ENCODE data around the gene SMYD5. TPM values are rescaled to one million over a fixed set of nuclear protein-coding genes. Genes with fewer than 3 reads are reported as not detected.
"Not testable (repeated sequence)": the region's sequence is repeated elsewhere in the genome, so short reads cannot be mapped to it uniquely, and the experiment has no call there.

Gene SMYD5
- total RNA-seq, 4 donors from 2014 or later: 13.8 to 32.4 (median 18.7) TPM

DNA sequence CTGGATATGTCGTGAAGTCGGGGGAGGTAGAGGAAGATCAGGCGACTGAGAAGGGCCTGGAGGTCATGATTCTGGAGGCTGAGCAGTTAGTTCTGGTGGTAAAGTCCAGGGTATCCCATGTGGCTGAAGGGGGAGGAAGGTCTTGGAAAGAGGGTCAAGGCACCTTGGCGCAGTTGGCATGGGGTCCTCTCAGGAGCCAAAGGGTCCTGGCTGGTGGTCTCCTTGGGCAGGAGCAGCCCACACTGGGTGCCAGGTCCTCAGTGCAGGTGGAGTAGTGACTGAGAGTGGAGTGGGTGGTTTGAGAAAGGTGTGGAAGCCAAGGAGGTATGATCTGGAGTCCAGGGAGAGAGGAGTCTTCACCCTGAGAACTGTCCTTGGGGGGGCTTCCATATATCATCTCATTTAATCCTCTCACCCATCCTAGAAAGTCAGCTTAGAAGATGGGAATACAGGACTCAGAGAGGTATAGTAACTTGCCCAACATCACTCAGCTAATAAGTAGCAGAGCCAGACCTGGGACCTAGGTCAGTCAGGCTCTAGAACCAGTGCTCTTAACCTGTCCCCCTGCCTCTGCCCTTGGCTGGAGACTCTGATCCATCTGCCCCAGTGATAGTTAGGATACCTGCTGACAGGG, 45.8 kb downstream of the SMYD5 start:
- H3K36me3 ChIP-seq: peaks cover 0 to 11% (median 0%) of the 10 kb centered on the region in 3 donors
- no peak for DNase-seq (ENCODE audit: low spot score in 2 of 2)
- H3K4me1 ChIP-seq: no peaks in the 10 kb centered on the region
- no peak overlapping the region for H3K4me3 ChIP-seq
- H3K27ac ChIP-seq: no peak overlapping the region
- WGBS, 2 donors: 64 to 76% methylated on average over 4 of the region's 4 CpGs
- TF ChIP-seq POLR2A (IDR thresholded peaks at IDR 0.05) (no peak), EP300 (IDR thresholded peaks at IDR 0.05) (no peak)
- TF ChIP-seq, protein P1, sequence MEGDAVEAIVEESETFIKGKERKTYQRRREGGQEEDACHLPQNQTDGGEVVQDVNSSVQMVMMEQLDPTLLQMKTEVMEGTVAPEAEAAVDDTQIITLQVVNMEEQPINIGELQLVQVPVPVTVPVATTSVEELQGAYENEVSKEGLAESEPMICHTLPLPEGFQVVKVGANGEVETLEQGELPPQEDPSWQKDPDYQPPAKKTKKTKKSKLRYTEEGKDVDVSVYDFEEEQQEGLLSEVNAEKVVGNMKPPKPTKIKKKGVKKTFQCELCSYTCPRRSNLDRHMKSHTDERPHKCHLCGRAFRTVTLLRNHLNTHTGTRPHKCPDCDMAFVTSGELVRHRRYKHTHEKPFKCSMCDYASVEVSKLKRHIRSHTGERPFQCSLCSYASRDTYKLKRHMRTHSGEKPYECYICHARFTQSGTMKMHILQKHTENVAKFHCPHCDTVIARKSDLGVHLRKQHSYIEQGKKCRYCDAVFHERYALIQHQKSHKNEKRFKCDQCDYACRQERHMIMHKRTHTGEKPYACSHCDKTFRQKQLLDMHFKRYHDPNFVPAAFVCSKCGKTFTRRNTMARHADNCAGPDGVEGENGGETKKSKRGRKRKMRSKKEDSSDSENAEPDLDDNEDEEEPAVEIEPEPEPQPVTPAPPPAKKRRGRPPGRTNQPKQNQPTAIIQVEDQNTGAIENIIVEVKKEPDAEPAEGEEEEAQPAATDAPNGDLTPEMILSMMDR (IDR thresholded peaks at IDR 0.05): no peak
- H3K9me3 ChIP-seq: no peaks in the 10 kb centered on the region
- no peaks in the 10 kb centered on the region for H3K27me3 ChIP-seq

DNA sequence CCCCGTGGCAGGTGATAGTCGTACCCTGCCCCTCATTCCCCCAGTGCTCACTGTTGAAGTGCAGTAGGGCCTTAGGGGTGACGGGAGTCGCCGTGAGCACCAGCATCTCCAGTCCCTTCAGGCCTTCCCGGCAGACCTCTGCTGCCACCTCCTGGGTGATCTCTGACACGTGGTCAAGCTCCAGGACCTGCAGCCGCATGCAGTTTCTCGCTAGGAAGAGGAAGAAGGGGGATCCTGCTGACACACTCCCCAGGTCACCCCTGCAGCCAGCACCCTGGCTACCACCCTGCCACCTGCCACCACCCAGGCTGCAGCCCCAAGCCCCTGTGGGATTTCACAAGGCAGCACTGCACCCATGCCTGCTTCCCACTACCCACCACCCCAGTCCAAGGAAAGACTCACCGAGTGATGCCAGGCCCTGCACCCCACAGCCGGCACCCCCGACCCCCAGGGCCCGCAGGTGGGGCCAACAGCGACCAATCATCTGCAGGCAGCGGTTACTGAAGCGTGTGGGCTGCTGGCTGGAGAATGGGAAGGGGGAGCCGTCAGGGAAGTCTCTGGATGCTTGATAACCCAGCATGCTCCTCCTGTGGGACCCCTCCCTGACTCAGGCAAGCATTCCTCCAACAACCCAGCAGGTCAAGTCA, 46.4 kb downstream of the SMYD5 start:
- TF ChIP-seq EP300 (IDR thresholded peaks at IDR 0.05): no peak
- no peak for TF ChIP-seq POLR2A (IDR thresholded peaks at IDR 0.05)
- TF ChIP-seq, protein P1 (IDR thresholded peaks at IDR 0.05): no peak
- Histone ChIP-seq H3K27ac (no peak overlapping the region), H3K27me3 (no peaks in the 10 kb centered on the region), H3K4me1 (no peaks in the 10 kb centered on the region), H3K4me3 (no peak overlapping the region), H3K9me3 (no peaks in the 10 kb centered on the region), H3K36me3 (peaks cover 0 to 5% (median 0%) of the 10 kb centered on the region in 3 donors)
- DNase-seq (ENCODE audit: low spot score in 2 of 2): no peak
- 25 to 30% methylated on average over 10 to 16 of the region's 17 CpGs for WGBS, 2 donors

DNA sequence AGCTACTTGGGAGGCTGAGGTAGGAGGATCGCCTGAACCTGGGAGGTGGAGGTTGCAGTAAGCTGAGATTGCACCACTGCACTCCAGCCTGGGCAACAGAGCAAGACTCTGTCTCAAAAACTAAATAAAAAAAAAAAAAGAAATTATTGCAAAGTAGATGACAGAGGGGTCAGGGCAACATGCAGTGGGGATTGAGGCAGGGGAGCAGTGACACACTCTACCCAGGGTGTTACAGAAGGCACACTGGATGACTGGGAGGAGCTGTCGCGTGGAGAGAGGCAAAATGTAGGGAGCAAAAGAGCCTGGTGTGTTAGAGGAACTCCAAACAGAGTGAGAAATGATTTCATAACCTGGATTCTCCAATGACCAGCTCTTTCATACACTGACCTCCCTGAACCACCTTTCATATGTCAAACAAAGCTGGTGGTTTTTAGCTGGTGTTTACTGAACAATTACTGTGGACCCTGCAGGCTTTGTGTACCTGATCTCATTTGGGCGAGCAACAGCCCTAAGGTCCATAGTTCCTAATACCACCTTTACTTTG, 48.1 kb downstream of the SMYD5 start:
- TF ChIP-seq EP300 (IDR thresholded peaks at IDR 0.05): no peak
- TF ChIP-seq POLR2A (IDR thresholded peaks at IDR 0.05): no peak
- TF ChIP-seq, protein P1 (IDR thresholded peaks at IDR 0.05): no peak
- Histone ChIP-seq H3K4me3 (no peak overlapping the region), H3K9me3 (no peaks in the 10 kb centered on the region), H3K4me1 (no peaks in the 10 kb centered on the region), H3K36me3 (no peaks in the 10 kb centered on the region), H3K27ac (no peak overlapping the region), H3K27me3 (peaks cover 0 to 12% of the 10 kb centered on the region in 2 donors)
- 81 to 86% methylated on average over 4 of the region's 4 CpGs for WGBS, 2 donors
- DNase-seq (ENCODE audit: low spot score in 2 of 2): no peak

DNA sequence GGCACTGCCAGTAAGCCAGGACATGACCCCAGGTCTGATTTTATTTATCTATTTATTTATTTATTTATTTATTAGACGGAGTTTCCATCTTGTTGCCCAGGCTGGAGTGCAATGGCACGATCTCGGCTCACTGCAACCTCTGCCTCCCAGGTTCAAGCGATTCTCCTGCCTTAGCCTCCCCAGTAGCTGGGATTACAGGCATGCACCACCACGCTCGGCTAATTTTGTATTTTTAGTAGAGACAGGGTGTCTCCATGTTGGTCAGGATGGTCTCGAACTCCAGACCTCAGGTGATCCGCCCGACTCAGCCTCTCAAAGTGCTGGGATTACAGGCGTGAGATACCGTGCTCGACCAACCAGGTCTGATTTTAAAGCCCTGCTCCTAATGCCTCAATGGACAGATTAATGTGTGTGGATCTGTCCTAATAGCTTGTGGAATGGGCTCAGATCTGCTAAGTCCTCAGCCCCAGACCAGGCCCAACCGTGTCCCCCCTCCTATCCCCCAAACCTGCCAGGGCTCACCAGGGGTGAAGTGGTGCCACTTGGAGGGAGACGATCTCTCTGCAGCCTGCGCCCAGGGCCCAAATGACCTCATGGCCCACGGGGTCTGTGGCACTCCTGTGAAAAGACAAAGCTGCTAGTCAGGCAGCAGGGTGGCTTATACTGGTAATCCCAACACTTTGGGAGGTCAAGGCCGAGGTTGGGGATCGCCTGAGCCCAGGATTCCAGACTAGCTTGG, 48.8 kb downstream of the SMYD5 start:
- peaks cover 0 to 17% of the 10 kb centered on the region in 2 donors for H3K27me3 ChIP-seq
- not testable (repeated sequence) for H3K4me3 ChIP-seq; H3K27ac ChIP-seq; DNase-seq (ENCODE audit: low spot score in 2 of 2); H3K36me3 ChIP-seq; H3K4me1 ChIP-seq; H3K9me3 ChIP-seq
- WGBS, 2 donors: 85 to 88% methylated on average over 17 to 18 of the region's 18 CpGs

DNA sequence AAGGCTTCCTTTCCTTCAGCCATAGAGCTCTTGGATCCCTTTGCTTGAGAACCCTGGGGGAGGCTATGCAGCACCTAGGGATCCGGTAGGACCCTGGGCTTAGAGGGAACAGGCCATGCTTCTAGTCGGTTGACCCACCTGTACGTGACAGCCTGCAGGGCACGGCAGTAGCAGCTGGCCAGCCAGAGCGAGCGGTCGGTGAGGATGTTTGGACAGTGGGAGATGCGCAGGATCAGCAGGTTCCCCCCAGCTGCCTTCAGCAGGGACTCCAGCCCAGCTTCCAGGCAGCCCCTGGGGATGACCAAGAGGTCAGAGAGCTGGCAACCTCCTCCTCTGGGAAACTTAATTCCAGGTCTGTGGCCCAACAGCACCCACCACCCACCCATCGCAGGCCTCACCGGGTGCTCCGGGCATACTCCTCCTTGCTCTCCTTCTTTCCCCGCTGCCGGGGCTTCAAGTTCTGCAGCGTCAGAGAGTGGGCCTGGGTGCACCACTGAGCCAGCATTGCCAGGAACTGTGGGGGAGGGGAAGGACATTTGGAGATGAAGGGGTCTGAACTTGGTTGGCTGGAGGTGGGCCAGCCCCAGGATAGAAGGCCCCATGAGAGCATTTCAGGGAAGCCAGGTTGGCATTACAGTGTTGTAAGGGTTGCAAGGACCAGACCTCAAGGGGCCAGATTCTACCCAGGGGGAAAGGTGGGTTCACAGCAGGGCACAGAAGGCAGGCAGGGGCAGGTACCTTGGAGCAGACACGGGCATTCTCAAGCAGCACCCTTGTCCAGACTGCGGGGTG, 49.7 kb downstream of the SMYD5 start:
- H3K36me3 ChIP-seq: no peaks in the 10 kb centered on the region
- no peak overlapping the region for H3K4me3 ChIP-seq
- H3K27ac ChIP-seq: no peak overlapping the region
- DNase-seq (ENCODE audit: low spot score in 2 of 2): no peak
- peaks cover 0 to 26% of the 10 kb centered on the region in 2 donors for H3K27me3 ChIP-seq
- 90 to 91% methylated on average over 15 to 16 of the region's 16 CpGs for WGBS, 2 donors
- no peaks in the 10 kb centered on the region for H3K9me3 ChIP-seq
- no peak for TF ChIP-seq POLR2A (IDR thresholded peaks at IDR 0.05)
- TF ChIP-seq, protein P1 (IDR thresholded peaks at IDR 0.05): no peak
- no peak for TF ChIP-seq EP300 (IDR thresholded peaks at IDR 0.05)
- H3K4me1 ChIP-seq: peaks cover 0 to 3% (median 1%) of the 10 kb centered on the region in 4 donors
